ENCODE measurements around the gene HNRNPA3. TPM values are rescaled to one million over a fixed set of nuclear protein-coding genes. Genes with fewer than 3 reads are reported as not detected.

The HNRNPA3 gene
- total RNA-seq, 1 experiment from 2014 or later: 406 TPM

DNA sequence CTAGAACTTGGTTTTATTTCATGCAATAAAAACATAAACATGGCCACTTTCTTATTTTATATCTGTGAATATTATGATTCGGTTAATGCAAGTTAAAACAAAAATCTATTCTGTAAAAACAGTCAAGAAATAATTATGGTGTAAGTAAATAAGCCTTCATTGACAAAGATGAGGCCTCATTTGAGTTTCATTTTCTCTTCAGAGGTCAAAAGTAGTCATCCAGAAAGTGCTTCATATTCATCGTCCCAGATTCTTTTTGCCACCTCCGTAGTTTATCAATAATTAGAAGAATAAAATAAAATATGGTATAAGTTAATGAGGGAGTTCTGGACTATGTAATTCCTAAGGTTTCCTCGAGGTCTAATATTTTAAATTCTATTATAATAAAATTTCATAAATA is 19.4 kb upstream of the HNRNPA3 start:
- H3K36me3 Mint-ChIP-seq: no peaks in the 10 kb centered on the region
- DNase-seq (ENCODE audit: low spot score): no peak
- CTCF ChIA-PET: interaction anchor here (1.0 kb wide), 1 partner anchor 28 kb away, joined by 4 read pairs; no protein-coding TSS in a partner anchor
- no peak for ATAC-seq
- no peaks in the 10 kb centered on the region for H3K9me3 Mint-ChIP-seq
- no peaks in the 10 kb centered on the region; the same call in 1 of the 2 replicates for H3K27me3 Mint-ChIP-seq (ENCODE audit: low read depth)
- no peak for TF ChIP-seq MXD4 (CRISPR knock-in tag; IDR thresholded peaks at IDR 0.05; ENCODE audit: borderline replicate concordance)
- TF ChIP-seq, protein P1, sequence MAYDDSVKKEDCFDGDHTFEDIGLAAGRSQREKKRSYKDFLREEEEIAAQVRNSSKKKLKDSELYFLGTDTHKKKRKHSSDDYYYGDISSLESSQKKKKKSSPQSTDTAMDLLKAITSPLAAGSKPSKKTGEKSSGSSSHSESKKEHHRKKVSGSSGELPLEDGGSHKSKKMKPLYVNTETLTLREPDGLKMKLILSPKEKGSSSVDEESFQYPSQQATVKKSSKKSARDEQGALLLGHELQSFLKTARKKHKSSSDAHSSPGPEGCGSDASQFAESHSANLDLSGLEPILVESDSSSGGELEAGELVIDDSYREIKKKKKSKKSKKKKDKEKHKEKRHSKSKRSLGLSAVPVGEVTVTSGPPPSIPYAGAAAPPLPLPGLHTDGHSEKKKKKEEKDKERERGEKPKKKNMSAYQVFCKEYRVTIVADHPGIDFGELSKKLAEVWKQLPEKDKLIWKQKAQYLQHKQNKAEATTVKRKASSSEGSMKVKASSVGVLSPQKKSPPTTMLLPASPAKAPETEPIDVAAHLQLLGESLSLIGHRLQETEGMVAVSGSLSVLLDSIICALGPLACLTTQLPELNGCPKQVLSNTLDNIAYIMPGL (CRISPR knock-in tag; IDR thresholded peaks at IDR 0.05): no peak
- TF ChIP-seq SMAD3 (CRISPR knock-in tag; IDR thresholded peaks at IDR 0.05; ENCODE audit: borderline replicate concordance): no peak
- no peak for TF ChIP-seq GRHL2 (CRISPR knock-in tag; IDR thresholded peaks at IDR 0.05; ENCODE audit: insufficient replicate concordance, severe bottlenecking)
- TF ChIP-seq, protein P2, sequence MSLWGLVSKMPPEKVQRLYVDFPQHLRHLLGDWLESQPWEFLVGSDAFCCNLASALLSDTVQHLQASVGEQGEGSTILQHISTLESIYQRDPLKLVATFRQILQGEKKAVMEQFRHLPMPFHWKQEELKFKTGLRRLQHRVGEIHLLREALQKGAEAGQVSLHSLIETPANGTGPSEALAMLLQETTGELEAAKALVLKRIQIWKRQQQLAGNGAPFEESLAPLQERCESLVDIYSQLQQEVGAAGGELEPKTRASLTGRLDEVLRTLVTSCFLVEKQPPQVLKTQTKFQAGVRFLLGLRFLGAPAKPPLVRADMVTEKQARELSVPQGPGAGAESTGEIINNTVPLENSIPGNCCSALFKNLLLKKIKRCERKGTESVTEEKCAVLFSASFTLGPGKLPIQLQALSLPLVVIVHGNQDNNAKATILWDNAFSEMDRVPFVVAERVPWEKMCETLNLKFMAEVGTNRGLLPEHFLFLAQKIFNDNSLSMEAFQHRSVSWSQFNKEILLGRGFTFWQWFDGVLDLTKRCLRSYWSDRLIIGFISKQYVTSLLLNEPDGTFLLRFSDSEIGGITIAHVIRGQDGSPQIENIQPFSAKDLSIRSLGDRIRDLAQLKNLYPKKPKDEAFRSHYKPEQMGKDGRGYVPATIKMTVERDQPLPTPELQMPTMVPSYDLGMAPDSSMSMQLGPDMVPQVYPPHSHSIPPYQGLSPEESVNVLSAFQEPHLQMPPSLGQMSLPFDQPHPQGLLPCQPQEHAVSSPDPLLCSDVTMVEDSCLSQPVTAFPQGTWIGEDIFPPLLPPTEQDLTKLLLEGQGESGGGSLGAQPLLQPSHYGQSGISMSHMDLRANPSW (CRISPR knock-in tag; conservative IDR thresholded peaks at IDR 0.05; ENCODE audit: low read depth): no peak
- TF ChIP-seq OVOL2 (CRISPR knock-in tag; IDR thresholded peaks at IDR 0.05; ENCODE audit: borderline replicate concordance): no peak
- TF ChIP-seq GABPB1 (CRISPR knock-in tag; IDR thresholded peaks at IDR 0.05): no peak
- TF ChIP-seq, protein P3, sequence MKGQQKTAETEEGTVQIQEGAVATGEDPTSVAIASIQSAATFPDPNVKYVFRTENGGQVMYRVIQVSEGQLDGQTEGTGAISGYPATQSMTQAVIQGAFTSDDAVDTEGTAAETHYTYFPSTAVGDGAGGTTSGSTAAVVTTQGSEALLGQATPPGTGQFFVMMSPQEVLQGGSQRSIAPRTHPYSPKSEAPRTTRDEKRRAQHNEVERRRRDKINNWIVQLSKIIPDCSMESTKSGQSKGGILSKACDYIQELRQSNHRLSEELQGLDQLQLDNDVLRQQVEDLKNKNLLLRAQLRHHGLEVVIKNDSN (CRISPR knock-in tag; IDR thresholded peaks at IDR 0.05): no peak
- TF ChIP-seq, protein P4, sequence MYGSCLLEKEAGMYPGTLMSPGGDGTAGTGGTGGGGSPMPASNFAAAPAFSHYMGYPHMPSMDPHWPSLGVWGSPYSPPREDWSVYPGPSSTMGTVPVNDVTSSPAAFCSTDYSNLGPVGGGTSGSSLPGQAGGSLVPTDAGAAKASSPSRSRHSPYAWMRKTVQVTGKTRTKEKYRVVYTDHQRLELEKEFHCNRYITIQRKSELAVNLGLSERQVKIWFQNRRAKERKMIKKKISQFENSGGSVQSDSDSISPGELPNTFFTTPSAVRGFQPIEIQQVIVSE (CRISPR knock-in tag; IDR thresholded peaks at IDR 0.05; ENCODE audit: borderline replicate concordance): no peak
- TF ChIP-seq ZBTB21 (CRISPR knock-in tag; IDR thresholded peaks at IDR 0.05; ENCODE audit: borderline replicate concordance): no peak
- TF ChIP-seq TCF7 (CRISPR knock-in tag; IDR thresholded peaks at IDR 0.05; ENCODE audit: low read depth): no peak
- no peak overlapping the region for H3K4me3 Mint-ChIP-seq
- POLR2A ChIA-PET: no interaction called here
- H3K4me1 Mint-ChIP-seq: no peaks in the 10 kb centered on the region
- no peak overlapping the region for H3K27ac Mint-ChIP-seq

DNA sequence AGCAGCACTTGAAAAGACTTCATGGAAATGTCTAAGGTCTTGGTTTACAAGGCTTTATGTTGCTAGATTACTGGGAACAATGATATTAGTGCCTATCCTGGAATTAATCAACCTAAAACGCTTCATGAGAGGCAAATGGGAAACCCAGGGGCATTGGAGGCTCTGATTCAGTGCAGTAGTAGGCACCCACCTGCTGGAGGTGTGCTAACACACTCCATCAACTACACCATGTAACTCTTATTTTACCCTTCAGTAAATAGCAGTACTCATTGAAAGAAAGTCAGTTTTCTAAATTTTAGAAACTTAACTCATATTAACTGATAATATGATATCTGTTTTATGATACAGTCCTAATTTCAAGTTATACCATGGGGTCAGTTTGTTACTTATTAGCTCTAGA is 17.4 kb upstream of the HNRNPA3 start:
- no peak overlapping the region for H3K27ac Mint-ChIP-seq
- ChIA-PET CTCF (interaction anchor here (0.7 to 1.2 kb wide), 5 partner anchors 9 to 60 kb away, joined by 3 to 6 read pairs (median 4); no protein-coding TSS in a partner anchor), POLR2A (interaction anchor here (0.7 kb wide), 1 partner anchor 9 kb away, joined by 4 read pairs; no protein-coding TSS in a partner anchor)
- DNase-seq (ENCODE audit: low spot score) (no peak), ATAC-seq (peak; percentile 90)
- no peak overlapping the region for H3K4me3 Mint-ChIP-seq
- H3K4me1 Mint-ChIP-seq: no peaks in the 10 kb centered on the region
- no peaks in the 10 kb centered on the region for H3K36me3 Mint-ChIP-seq
- H3K27me3 Mint-ChIP-seq (ENCODE audit: low read depth): no peaks in the 10 kb centered on the region; the same call in 1 of the 2 replicates
- no peaks in the 10 kb centered on the region for H3K9me3 Mint-ChIP-seq
- TF ChIP-seq ETV6 (CRISPR knock-in tag; IDR thresholded peaks at IDR 0.05) (no peak), CREB1 (CRISPR knock-in tag; IDR thresholded peaks at IDR 0.05) (no peak), TEAD1 (CRISPR knock-in tag; IDR thresholded peaks at IDR 0.05) (no peak), TP53 (CRISPR knock-in tag; IDR thresholded peaks at IDR 0.05) (no peak), SOX15 (CRISPR knock-in tag; IDR thresholded peaks at IDR 0.05) (no peak), TCF7 (CRISPR knock-in tag; IDR thresholded peaks at IDR 0.05; ENCODE audit: low read depth) (no peak)
- TF ChIP-seq, protein P4 (CRISPR knock-in tag; IDR thresholded peaks at IDR 0.05; ENCODE audit: borderline replicate concordance): no peak
- TF ChIP-seq, protein P1 (CRISPR knock-in tag; IDR thresholded peaks at IDR 0.05): no peak
- TF ChIP-seq, protein P5, sequence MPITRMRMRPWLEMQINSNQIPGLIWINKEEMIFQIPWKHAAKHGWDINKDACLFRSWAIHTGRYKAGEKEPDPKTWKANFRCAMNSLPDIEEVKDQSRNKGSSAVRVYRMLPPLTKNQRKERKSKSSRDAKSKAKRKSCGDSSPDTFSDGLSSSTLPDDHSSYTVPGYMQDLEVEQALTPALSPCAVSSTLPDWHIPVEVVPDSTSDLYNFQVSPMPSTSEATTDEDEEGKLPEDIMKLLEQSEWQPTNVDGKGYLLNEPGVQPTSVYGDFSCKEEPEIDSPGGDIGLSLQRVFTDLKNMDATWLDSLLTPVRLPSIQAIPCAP (CRISPR knock-in tag; IDR thresholded peaks at IDR 0.05): no peak
- TF ChIP-seq, protein P2 (CRISPR knock-in tag; conservative IDR thresholded peaks at IDR 0.05; ENCODE audit: low read depth): no peak
- TF ChIP-seq, protein P6, sequence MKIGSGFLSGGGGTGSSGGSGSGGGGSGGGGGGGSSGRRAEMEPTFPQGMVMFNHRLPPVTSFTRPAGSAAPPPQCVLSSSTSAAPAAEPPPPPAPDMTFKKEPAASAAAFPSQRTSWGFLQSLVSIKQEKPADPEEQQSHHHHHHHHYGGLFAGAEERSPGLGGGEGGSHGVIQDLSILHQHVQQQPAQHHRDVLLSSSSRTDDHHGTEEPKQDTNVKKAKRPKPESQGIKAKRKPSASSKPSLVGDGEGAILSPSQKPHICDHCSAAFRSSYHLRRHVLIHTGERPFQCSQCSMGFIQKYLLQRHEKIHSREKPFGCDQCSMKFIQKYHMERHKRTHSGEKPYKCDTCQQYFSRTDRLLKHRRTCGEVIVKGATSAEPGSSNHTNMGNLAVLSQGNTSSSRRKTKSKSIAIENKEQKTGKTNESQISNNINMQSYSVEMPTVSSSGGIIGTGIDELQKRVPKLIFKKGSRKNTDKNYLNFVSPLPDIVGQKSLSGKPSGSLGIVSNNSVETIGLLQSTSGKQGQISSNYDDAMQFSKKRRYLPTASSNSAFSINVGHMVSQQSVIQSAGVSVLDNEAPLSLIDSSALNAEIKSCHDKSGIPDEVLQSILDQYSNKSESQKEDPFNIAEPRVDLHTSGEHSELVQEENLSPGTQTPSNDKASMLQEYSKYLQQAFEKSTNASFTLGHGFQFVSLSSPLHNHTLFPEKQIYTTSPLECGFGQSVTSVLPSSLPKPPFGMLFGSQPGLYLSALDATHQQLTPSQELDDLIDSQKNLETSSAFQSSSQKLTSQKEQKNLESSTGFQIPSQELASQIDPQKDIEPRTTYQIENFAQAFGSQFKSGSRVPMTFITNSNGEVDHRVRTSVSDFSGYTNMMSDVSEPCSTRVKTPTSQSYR (CRISPR knock-in tag; IDR thresholded peaks at IDR 0.05): no peak

Measured in WTC11 (cell line).